ENCODE results near the gene RBM19.
"Not testable (repeated sequence)": the region's sequence is repeated elsewhere in the genome, so short reads cannot be mapped to it uniquely, and the experiment has no call there.

GRCh38 chr12:114000261-114000660 is 34.1 kb upstream of the RBM19 start:
- not testable (repeated sequence) for TF ChIP-seq POLR2A (IDR thresholded peaks at IDR 0.05; ENCODE audit: low read length); REST (IDR thresholded peaks at IDR 0.05); ELK1 (IDR thresholded peaks at IDR 0.05; ENCODE audit: low read depth, low read length); BHLHE40 (IDR thresholded peaks at IDR 0.05; ENCODE audit: low read depth, low read length); RNF2 (IDR thresholded peaks at IDR 0.05; ENCODE audit: borderline replicate concordance, low read depth); NR3C1 (IDR thresholded peaks at IDR 0.05); MAZ (IDR thresholded peaks at IDR 0.05; ENCODE audit: borderline replicate concordance, low read depth, low read length); EHMT2 (IDR thresholded peaks at IDR 0.05; ENCODE audit: low read depth); POLR2AphosphoS2 (conservative IDR thresholded peaks at IDR 0.05; ENCODE audit: low read length)
- TF ChIP-seq, protein P1, sequence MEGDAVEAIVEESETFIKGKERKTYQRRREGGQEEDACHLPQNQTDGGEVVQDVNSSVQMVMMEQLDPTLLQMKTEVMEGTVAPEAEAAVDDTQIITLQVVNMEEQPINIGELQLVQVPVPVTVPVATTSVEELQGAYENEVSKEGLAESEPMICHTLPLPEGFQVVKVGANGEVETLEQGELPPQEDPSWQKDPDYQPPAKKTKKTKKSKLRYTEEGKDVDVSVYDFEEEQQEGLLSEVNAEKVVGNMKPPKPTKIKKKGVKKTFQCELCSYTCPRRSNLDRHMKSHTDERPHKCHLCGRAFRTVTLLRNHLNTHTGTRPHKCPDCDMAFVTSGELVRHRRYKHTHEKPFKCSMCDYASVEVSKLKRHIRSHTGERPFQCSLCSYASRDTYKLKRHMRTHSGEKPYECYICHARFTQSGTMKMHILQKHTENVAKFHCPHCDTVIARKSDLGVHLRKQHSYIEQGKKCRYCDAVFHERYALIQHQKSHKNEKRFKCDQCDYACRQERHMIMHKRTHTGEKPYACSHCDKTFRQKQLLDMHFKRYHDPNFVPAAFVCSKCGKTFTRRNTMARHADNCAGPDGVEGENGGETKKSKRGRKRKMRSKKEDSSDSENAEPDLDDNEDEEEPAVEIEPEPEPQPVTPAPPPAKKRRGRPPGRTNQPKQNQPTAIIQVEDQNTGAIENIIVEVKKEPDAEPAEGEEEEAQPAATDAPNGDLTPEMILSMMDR (IDR thresholded peaks at IDR 0.05) = not testable (repeated sequence)
- TF ChIP-seq, protein P2, sequence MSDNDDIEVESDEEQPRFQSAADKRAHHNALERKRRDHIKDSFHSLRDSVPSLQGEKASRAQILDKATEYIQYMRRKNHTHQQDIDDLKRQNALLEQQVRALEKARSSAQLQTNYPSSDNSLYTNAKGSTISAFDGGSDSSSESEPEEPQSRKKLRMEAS (IDR thresholded peaks at IDR 0.05) = not testable (repeated sequence)

Measured in A549 (cell line).